ENCODE measurements around the gene DCLK1.

DCLK1 gene

DNA sequence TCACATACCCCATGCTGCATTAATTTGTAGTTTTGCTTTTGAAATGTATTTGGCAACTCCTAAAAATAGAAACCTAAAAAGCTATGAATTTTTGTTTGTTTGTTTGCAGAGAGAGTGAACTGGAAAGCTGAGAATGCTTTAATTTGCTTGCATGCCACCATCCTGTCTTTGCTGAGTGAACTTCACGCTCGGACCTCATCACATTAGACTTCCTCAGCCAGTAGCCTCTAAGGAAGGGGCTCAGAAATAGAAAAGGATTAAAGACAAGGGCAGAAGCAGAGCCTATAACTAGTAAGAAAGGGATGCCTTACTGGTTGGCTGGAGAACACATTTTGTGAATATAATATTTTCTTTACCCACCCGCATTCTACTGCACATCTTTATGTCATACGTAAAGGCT lies 275.1 kb downstream of the DCLK1 start:
- DNase-seq, result no peak

DNA sequence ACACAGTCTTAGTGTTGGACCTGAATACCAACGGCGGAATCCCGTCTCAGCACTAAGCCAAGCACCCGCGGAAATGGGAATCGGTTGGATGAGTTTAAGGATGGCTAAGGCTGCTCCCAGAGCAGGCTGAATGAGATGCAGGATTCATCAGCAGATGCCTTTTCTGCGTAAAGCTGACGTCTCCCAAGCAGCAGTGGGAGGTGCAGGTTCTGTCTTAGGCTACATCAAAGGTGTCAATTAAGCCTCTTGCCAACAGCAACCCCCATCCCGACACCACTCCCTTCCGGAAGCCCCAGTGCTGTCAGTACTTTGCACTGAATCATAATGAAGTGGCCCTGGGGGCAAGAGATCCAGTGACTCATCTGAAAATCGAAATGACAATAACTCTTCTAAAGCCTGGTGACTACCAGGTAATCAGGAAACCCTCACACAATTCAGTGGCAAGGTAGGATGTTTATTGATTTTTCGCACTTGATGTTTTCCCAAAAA lies 275.6 kb downstream of the DCLK1 start:
- DNase-seq, result peak; percentile 19

DNA sequence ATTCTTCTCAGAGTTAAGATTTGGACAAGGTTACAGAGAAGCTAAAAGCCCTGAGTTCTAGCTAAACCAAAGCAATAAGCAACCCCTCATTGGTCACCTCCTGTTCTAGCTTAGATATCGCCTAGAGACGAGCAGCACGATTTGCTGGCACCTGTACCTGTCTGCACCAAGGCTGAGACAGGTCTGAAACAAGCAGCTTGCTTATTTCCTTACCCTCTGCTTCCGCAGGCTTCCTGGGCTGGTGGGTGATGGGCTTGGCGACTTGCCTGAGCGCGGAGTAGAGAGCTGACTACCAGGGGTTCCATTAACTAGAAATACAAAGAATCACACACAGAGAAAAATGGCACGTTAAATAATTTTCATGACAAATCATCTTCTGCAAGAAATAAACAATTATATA lies 276.9 kb downstream of the DCLK1 start:
- DNase-seq, result no peak

DNA sequence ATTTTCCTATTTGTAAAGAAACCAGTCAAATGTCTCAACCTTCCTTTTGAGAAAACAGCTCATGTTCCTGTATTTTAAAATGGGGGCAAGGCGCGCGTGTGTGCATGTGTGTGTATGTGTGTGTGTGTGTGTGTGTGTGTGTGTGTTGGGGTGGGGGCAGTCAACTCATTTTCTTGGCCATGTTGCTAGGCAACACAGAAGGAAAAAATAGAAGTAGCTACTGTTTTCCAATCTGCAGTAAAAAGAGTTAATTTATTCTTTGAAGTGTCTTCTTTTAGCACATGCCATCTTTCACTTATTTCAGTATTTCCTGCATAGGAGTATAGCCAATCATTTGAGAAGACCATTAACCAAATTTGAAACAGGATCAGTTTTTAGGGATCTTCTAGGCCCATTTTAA lies 279.3 kb downstream of the DCLK1 start:
- no peak for DNase-seq

DNA sequence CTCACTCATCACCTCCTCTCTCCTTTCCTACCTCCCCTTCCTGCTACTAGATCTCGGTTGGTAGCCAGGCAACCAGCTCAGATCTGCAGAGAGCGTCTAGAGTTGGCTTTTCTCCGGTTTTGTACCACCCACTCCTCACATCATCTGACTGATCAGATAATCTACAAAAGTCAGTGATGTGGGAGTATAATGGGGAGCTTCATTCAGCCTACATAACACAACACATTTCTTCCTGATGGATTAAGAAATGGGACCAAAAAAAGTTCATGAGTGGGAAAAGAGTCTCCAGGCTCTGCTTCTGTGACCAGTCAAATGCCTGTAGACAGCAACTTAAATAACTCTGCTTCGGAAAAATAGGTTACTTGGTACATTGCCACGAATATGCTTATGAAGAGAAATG lies 279.8 kb downstream of the DCLK1 start:
- DNase-seq, result no peak

DNA sequence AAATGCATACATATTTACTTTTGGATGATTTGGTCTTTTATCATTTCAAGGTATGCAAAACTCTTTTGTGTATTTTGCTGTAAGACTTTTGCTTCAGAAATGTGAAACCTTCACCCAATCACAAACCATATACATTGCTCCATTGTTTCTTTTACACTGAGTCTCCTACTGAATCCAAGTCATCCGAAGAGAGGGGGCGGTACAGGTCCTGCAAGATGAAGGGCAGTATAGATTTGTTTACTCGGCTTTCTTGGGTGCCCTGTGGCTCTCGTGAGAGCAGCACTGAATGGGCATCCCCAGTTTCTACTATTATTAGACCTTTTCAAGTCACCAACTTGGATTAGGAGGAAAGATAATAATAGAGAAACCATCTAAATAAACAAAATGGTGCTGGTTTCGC lies 280.6 kb downstream of the DCLK1 start:
- DNase-seq, result no peak

DNA sequence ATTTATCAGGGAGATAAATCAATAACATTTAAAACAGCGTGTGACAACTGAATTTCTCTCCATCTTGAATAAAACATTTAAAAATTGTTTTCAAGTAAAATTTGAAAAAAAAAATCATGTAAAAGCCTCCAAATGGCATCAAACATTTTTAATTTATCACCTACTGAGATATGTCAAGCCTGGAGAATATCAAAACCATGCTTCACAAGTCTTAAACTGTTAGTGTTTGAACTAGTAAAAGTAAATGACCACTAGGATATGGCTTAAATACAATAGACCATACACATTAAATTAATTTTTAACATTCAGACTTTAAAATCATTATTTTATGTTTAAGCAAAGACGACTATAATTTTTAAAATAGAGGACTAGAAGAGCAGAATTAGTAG lies 281.9 kb downstream of the DCLK1 start:
- DNase-seq, result no peak

DNA sequence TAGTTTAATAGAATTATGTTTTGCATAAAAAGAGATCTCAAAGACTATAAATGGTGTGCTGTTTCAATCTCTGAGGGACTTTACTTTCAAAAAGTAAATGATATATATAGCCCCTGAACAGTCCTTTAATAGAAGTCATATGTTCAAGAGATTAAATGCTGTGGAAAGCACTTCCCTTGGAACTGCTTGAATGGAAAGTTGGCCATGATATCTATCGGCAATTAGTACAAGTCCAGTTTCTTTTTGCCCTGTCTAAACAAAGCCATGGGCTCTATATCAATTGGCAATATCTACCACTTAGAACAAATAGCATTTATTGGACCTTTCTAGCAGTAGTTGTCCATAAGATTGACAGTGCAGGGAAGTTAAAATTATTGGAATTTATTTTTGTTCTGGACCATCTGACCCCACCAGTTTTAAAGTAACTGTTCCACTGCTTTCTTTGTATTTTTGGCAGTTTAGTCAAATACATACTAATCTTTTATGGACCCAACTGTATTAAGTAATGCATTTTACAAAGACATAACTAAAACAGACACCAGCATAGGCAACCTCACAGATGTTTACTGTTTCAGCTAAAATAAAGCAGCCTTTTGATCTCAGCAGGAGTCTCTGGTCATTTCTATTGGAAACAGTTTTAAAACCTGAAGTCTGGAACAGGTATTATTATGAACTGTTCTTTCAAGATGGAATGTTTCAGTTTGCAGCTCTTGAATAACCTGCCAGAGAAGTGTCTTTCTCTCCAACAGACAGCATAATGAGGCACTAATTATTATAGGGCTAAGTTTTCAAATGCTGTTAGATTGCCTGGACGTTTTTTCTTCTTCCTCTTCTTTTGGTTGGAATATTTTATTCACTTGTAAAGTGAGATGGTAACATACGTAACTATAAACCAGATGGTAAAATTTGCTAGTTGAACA lies 282.6 kb downstream of the DCLK1 start:
- DNase-seq, result no peak

DNA sequence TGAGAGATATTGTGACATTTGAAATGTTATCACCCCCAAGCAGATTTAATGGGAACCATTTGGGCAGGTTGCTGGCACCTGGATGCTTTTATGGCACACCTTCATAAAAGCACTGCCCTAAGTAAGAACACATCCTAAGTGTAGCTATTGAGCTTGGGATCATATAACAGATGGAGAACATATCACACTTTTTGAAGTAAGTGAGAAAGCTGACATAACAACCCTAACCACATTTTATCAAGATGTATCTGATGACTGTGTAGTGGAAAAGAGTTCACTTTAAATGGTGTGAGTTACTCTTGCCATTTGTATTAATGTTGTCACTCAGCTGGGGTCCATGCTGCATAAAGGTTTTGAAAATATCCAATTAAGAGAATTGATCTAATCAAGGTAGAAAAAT lies 287.9 kb downstream of the DCLK1 start:
- no peak for DNase-seq

DNA sequence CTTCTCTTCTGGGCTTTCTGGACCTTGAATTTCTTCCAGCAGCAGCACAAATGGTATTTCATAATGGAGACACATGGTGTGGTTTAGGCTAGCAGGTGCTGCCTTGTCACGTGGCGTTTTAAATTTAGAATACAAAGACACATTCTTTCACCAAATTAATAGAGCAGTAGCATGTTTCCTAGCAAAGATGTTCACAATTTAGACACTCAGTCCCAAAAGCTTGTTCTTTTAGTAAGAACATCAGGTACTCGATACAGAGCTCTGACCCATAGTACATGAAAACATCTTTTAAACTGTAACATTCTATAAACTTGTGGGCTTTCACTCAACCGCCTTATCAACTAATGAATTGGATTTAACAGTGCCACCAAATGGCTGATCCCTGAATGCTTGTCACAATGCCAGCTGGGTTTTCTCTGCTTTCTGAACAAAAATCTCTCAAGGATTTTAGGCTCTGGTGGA lies 290.1 kb downstream of the DCLK1 start:
- no peak for DNase-seq

DNA sequence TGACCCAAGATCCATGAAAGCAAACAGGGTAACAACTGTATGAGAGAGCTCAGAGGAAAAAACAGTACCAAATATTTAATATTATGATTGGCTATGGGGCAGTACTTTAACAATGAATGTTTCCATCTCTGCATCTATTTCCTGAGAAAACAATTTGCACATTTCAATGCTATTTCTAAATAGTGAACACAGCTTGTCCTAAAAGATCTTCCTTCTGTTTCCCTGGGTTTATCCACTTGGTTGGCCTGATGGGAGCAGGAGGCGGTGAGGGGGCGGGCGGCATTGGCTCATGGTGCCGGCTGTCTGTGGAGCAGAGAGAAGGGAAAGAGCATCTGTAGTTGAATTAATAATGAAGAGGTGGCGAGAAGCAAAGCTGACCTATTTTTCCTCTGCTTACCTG lies 291.4 kb downstream of the DCLK1 start:
- DNase-seq, result no peak

DNA sequence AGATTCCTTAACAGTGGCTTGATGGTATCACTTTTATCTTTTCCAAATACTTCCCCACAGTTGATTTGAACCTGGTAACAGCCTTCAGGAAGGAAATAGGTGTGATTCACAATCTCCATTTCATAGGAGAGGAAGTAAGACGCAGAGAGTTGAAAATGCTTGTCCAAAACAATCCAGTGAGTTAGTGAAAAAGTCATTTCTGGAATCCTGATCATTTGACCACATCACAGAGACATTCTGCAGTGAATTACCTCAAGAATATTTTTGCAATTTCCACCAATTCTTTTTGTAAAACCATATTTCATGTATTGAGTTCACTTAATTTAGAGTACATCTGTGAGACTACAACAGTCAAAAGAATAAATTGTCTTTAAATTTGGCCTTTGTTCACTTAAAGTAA lies 292.8 kb downstream of the DCLK1 start:
- DNase-seq, result no peak

DNA sequence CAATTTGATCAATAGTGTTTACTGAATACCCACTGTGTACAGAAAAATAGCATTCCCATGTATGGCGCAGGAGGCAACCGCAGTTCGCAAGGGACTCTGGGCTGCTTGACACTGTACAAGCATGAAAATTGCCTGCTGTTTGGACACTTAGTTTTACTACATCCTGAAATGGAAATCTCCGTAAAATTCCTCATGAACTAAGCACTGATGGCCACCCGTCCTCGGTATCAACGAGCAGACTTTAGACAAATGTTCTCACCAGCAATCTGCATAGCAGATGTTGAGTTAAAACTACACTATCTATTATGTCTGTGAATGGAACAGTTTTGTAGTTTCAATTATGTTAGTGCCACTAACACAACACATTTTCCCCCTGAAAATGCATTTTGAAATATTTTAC lies 294.7 kb downstream of the DCLK1 start:
- no peak for DNase-seq

DNA sequence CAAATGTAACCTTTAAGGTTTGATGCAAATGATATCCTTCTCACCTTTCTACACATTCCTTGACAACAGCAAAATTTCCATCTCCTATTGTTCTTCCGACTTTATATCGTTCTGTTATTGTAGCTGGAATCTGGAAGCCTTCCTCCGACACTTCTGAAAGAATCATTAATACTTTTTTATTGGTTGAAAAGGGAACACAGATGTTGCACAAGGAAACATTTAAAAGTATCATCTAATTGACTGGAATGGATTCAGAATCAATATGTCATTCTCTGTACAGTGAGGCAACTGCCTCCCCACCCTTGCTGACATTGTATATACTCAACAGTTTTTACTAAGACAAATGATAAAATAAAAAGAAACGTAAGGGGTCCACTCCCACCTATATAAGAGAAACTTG lies 295.2 kb downstream of the DCLK1 start:
- no peak for DNase-seq

DNA sequence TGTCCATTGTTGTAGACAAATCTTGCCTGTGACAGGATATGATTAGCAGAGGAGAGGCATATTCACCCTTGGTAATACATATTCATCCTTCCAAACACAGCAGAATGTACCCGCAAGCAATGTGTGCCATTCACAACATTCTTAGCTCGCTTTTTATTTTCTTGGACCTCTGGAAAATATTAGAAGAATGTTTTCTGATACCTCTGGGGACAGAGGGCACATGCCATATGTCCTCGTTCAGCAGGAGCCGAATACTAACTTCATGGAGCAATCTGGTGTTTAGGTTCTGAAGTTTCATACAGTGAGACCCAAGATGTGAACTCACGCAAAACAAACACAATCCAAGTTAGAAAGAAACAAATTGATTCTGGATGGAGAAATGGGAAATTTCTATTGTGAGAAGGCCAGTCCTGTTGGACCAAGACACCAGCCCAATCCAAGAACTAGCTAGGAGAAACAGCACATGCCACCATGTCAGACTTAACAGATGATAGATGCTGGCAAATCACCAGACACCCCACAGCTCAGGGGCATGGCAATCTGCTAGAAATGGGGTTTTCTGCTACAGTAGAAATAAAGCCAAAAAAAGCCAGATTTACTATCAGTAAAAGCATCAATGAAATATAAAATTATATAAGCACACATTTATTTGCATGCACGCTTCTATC lies 297.4 kb downstream of the DCLK1 start:
- DNase-seq, result no peak

DNA sequence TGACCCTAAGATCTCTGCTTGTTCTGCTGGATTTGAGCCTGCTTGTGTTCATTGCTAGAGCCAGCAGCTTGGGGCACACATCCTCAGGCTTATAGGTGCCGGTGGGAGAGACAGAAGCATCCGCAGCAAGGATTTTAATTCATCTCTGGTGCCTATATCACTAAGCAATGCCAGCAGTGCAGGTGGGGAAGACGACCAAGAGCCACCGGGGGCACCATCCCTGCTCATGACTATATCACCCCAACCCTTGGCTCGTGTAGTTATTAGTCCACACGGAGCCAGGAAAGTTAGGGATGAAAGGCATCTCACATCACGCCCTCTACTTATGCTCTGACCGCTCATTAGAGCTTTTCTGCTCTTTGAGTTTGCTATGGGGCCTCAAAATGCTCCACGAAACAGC lies 298.2 kb downstream of the DCLK1 start:
- DNase-seq, result no peak

DNA sequence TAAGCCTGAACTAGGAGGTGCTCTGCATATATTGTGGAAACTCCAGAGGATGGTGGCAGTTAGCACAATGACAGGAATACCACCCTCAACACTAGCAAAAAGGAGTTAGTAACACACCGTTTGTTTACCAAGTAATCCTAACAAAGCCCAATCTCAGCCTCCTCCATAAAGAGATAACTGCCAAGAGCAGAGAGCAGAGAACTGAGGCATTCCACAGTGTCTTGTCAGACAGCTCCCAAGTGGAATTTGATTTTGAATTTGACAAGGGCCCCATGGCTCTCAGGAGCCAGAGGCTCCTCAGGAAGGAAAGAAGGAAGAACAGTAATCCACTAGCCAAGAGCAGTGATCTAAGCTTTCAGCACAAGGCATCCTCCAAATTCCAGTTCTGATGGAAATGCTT lies 298.6 kb downstream of the DCLK1 start:
- DNase-seq, result no peak

DNA sequence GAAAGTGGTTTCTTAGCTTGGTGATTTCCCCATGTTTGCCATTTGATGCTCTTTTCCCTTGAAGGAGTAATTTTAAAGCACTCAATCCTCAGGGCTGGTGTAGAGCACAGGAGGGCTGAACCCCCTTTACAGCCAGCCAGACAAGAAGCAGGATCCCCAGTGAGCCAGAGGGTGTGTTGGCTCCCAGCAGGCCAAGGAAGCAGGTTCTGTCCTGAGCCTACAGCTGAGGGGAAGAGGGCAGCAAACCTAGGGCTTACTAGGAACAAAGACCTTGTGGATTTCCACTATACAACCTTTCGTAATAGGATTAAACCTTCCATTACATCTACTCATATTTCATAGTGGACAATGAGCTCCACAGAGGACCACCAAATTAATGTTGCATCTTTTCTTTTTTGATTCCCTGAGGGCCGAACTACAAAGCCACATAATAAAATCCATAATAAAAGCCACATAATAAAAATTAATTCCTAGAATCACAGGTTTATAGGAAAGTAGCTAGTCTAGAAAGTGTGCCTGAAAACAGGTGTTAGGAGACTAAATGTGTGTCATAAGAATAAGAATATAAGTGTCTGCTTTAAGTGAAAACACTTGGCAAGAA lies 300.2 kb downstream of the DCLK1 start:
- no peak for DNase-seq

DNA sequence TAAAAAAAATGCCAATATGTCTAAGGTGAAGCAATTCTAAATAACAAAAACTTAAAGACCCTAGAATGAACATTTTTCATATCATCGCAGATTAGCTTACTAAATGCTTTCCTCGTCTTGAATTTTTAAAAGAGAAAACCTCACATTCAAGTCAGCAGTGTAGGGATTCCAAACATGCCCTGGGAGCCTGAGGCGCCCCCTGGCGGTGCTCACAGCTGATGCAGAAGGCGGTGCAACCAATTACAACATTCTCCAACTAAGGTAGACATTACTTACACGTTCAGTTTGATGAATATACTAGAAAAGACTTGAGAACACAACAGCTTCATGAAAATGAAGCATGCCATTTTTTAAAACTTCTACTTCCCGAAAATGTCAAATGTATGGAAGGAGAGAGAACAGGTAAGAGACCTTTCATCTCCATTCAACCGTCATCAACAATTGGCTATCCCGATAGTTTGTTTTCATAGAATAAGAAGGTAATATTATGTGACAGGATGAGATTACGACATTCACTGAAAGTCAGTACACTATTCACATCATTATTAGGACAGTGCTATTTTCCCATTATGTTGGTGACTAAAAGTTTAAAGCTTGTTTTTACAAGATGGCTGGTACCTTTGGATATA lies 304.4 kb downstream of the DCLK1 start:
- peak; percentile 19 for DNase-seq

DNA sequence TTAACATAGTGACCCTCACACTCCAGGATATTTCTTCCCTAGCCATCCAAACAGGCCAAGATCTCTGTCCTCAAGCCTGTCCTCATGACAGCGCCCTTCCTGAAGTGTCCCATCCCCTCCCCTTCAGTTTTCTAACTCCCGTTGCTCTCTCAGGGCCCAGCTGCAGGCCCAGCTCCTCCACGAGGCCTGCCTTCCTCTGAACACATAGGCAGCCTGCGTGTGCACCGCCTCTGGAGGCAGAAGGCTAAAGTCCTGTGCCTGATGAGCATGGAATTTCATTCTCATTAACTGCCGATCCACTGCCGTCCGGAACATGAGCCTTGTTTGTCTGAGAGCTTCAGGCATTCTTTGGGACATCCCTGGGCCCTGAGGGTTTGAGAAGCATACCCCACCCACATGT lies 306.4 kb downstream of the DCLK1 start:
- no peak for DNase-seq

DNA sequence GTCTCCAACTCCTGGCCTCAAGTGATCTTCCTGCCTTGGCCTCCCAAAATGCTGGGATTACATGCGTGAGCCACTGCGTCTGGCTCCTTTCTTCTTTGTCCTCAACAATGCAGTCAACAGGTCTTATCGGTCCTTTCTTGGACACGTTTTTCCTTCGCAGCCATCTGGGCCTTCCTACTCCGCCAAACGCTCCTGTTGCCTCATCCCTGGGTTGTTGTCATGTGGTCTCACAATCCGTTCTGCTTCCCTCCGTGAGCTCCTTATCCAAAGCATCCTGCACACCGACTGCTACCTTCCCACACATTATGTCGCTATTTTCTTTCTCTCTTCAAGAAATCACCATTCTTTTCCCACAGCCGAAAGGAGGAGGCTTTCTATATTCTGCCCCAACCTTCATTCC lies 306.8 kb downstream of the DCLK1 start:
- no peak for DNase-seq

DNA sequence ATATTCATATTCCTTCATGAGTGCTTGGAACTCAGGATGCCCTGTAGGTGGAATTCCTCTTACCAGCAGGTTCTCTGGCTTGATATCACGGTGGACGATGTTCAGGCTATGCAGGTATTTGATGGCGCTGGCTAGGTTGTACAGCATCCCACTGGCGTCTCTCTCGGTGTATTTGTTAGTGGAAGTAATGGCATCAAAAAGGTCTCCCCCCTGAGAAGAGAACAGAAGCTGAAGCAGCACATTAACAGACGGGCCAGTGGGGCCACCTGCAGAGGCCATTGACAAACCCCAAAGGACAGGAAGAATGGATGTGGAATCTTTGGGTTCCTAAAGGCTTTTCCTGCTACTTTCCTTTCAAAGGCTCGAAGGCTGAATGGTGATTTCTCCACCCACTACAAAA lies 308.5 kb downstream of the DCLK1 start:
- no peak for DNase-seq

DNA sequence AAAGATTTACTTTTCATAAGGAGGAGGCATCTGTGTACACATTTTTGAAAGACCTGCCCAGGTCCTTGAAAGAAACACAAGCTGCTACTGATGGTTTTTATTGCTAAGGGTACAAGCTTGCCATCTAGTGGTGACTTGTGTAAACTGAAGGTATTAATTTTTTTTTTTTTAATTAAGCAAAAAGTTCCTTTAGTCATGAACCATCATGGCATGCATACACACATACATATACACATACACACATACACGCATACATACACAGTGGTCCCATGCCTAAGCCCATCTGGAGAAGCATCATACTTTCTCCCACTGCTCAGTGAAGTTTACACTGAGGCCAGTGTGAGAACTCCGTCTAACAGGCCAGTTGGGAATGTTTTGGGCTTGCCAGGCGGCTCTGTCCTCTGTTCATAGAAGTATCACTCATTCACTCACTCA lies 312.5 kb downstream of the DCLK1 start:
- peak; percentile 16 for DNase-seq

Data from activated CD4-positive, alpha-beta T cell treated with anti-CD3 and anti-CD28 coated beads, Interleukin-2, Interleukin-6, amounts not matched to agents 100 ng/mL and 50 ng/mL, durations not matched to agents 16 hours and 8 hours (primary cell).